ENCODE measurements around the gene SF3A2.

Gene SF3A2

DNA sequence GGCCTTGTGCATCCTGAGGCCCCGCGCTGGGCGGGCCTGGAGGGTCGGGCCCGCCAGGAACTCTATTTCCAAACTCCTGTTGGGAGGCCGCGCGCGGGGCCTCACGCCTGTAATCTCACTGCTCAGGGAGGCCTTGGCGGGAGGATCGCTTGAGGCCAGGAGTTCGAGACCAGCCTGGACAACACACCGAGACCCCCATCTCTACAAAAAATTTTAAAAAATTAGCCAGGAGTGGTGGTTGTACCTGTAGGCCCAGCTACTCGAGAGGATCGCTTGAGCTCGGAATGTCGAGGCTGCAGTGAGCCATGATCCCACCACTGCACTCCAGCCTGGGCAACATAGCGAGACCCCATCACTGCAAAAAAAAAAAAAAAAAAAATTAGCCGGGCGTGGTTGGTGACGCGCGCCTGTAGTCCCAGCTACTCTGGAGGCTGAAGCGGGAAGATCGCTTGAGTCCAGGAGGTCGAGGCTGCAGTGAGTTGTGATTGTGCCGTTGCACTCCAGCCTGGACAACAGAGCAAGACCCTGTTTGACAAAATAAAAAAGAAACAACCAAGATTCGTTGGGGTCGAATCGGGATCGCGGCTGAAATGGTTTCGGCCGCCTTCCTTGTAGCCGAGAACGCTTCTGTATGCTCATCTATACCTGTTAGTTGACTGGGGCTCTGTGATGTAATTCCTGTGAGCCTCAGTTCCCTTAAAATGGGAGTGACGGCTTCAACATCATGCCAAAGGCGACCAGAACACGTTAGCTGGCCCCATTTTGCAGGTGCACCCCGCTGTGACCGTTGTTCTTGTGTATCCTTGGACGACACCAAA is 636 bp downstream of the SF3A2 start:
- TF ChIP-seq POLR2AphosphoS5 (IDR thresholded peaks at IDR 0.05; ENCODE audit: low read depth, low read length), result no peak
- no peak for TF ChIP-seq TAF1 (IDR thresholded peaks at IDR 0.05; ENCODE audit: low read depth, low read length)
- no peak for DNase-seq (ENCODE audit: insufficient read length, low spot score)
- FAIRE-seq, result no peak

DNA sequence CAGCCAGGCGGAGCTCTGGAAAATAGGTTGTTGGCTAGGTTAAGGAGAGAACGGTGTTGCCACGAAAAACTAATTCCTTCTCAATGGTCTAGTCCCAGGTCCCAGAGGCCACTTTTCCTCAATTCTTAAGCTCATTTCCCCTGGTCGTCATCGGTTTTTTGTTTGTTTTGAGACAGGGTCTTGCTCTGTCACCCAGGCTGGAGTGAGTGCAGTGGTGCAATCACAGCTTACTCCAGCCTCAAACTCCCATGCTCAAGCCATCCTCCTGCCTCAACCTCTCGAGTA is 1.2 kb downstream of the SF3A2 start:
- TF ChIP-seq POLR2A (IDR thresholded peaks at IDR 0.05; ENCODE audit: low read depth, low read length) (no peak), SPI1 (IDR thresholded peaks at IDR 0.05; ENCODE audit: low read depth, low read length) (no peak), PAX5 (IDR thresholded peaks at IDR 0.05; ENCODE audit: insufficient read depth, low read length, severe bottlenecking) (no peak), POLR2AphosphoS5 (IDR thresholded peaks at IDR 0.05; ENCODE audit: low read depth, low read length) (no peak)

DNA sequence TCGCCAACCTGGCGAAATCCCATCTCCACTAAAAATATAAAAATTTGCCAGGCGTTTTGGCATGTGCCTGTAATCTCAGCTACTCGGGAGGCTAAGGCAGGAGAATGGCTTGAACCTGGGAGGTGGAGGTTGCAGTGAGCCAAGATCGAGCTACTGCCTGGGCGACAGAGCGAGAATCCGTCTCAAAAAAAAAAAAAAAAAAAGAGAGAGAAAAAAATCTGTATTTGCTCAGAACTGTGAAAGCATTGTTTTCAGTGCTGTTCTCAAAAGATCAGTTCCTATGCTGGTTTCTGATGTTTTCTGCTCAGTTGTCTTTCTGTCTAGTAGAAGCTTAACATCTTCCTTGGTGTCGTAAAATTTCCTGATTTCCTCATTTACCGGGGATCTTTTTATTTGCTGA is 2.5 kb downstream of the SF3A2 start:
- FAIRE-seq, result no peak
- TF ChIP-seq POLR2A (IDR thresholded peaks at IDR 0.05; ENCODE audit: low read depth, low read length) (no peak), POLR2AphosphoS5 (IDR thresholded peaks at IDR 0.05; ENCODE audit: low read depth, low read length) (no peak), SPI1 (IDR thresholded peaks at IDR 0.05; ENCODE audit: low read depth, low read length) (no peak), PAX5 (IDR thresholded peaks at IDR 0.05; ENCODE audit: insufficient read depth, low read length, severe bottlenecking) (no peak), POU2F2 (IDR thresholded peaks at IDR 0.05; ENCODE audit: low read depth, low read length) (no peak), TAF1 (IDR thresholded peaks at IDR 0.05; ENCODE audit: low read depth, low read length) (no peak)

More for the DNA sequence above, 1.2 kb downstream of the SF3A2 start:
- no peak for DNase-seq (ENCODE audit: insufficient read length, low spot score)
- no peak for FAIRE-seq

DNA sequence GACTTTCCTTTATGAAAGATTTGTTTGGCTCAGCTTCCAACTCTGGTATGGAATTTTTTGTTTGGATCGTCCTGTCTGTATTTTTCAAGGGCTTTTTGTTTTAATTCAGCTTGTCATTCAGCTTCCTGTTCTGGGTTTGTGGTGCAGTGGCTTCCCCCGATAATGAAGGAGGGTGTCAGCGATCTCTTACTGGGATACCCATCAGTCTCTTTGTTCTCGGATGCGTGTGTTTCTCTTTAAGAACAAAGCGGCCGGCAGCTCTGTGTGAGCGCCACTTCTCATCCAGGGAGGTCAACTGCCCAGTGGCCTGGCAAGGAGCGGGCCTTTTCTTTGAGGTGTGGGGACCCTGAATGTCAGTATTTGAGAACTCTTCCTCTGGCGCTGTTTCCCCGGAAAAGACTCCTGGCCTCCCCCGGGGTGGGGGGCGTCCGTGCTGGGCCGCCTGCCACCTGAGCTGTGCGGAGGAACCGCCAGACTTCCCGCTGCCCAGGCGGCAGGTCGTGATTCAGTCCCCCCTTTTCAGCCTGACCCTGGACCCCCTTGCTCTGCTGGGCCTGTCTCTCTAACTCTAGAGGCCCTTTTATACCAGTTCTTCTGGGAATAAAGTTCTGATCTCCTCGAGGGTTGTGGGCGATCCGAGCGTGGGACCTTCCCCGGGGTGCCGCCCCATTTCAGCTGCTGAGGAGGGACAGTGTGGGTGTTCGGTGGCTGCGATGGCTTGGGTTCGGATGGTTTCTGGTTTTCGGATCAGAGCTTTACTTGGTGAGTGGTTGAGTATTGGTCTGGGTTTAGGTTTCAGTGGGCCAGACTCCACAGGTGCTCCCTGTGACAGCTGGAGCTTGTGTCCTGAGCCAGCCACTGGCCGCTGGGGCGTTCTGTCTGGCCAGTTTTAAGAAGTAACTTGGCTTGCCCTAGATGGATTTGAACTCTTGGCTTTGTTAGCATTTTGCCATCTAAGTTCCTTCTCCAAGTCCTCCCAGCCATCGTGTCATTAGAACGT is 3.4 kb downstream of the SF3A2 start:
- DNase-seq (ENCODE audit: insufficient read length, low spot score) (no peak), FAIRE-seq (no peak)
- TF ChIP-seq POLR2A (IDR thresholded peaks at IDR 0.05; ENCODE audit: low read depth, low read length) (no peak), SPI1 (IDR thresholded peaks at IDR 0.05; ENCODE audit: low read depth, low read length) (no peak), POU2F2 (IDR thresholded peaks at IDR 0.05; ENCODE audit: low read depth, low read length) (no peak), TAF1 (IDR thresholded peaks at IDR 0.05; ENCODE audit: low read depth, low read length) (no peak), POLR2AphosphoS5 (IDR thresholded peaks at IDR 0.05; ENCODE audit: low read depth, low read length) (no peak)

More for the DNA sequence above, 2.5 kb downstream of the SF3A2 start:
- DNase-seq (ENCODE audit: insufficient read length, low spot score), result no peak

- no peak for DNase-seq (ENCODE audit: insufficient read length, low spot score)
- TF ChIP-seq TAF1 (IDR thresholded peaks at IDR 0.05; ENCODE audit: low read depth, low read length) (no peak), POU2F2 (IDR thresholded peaks at IDR 0.05; ENCODE audit: low read depth, low read length) (no peak), POLR2AphosphoS5 (IDR thresholded peaks at IDR 0.05; ENCODE audit: low read depth, low read length) (no peak), SPI1 (IDR thresholded peaks at IDR 0.05; ENCODE audit: low read depth, low read length) (no peak)
- no peak for FAIRE-seq
These were observed 4.5 kb downstream of the SF3A2 start for GRCh38 chr19:2240881-2241760.

DNA sequence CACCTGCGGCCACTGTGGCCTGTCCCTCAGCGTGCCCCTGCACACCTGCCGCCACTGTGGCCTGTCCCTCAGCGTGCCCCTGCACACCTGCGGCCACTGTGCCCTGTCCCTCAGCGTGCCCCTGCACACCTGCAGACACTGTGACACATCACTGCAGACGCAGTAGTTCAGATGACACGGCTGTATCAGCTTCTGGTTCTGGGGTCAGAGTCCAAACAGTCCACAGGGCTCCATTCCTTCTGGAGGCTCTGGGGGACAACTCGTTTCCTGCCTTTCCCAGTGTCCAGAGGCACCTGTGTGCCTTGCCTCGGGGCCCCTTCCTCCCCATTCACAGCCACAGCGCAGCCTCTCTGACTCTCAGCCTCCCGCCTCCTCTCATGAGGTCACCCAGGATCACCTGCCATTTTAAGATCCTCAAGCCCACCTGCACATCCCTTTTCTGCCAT is 5.5 kb downstream of the SF3A2 start:
- DNase-seq (ENCODE audit: insufficient read length, low spot score) (no peak), FAIRE-seq (no peak)
- no peak for TF ChIP-seq PAX5 (IDR thresholded peaks at IDR 0.05; ENCODE audit: insufficient read depth, low read length, severe bottlenecking)
- TF ChIP-seq POLR2AphosphoS5 (IDR thresholded peaks at IDR 0.05; ENCODE audit: low read depth, low read length), result no peak
- no peak for TF ChIP-seq TAF1 (IDR thresholded peaks at IDR 0.05; ENCODE audit: low read depth, low read length)
- TF ChIP-seq SPI1 (IDR thresholded peaks at IDR 0.05; ENCODE audit: low read depth, low read length), result no peak

- no peak for FAIRE-seq
These were observed 6.2 kb downstream of the SF3A2 start for GRCh38 chr19:2242816-2243215.

DNA sequence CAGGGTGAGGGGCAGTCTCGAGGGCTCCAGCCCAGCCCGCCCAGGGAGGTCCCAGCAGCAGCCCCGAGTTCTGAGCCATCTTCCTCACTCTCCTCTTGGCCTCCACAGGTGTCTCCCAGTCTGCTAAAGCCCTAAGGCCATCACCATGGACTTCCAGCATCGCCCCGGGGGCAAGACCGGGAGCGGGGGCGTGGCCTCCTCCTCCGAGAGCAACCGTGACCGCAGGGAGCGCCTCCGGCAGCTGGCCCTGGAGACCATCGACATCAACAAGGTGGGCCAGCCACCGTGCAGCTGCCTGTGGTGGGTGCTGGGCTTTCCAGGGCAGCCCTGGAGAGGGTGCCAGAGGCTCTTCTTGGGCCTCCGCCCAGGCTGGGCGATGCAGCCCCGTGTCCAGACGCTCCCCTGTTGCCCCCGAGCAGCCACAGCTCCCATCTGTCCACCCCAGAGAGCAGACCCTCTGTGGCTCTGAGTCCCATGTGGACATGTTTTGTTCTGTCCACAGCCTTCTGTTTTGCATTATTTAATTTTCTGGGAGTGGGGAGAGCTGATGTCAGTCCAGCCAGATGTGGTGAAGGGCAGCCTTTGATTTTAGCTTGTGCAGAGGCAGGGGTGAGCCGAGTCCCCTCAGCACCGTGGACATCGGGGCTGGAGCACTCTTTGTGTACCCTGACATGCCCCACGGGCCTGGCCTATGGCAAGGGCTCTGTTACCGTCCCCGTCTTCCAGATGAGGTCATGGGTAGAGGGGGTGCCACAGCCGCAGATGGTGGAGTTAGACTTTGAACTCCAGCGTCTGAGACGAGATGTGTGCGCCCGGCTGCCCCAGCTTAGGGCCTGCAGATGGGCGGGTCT is 6.9 kb downstream of the SF3A2 start:
- TF ChIP-seq POLR2AphosphoS5 (IDR thresholded peaks at IDR 0.05; ENCODE audit: low read depth, low read length), result no peak
- TF ChIP-seq POU2F2 (IDR thresholded peaks at IDR 0.05; ENCODE audit: low read depth, low read length), result no peak
- no peak for TF ChIP-seq POLR2A (IDR thresholded peaks at IDR 0.05; ENCODE audit: low read depth, low read length)
- no peak for TF ChIP-seq SPI1 (IDR thresholded peaks at IDR 0.05; ENCODE audit: low read depth, low read length)
- TF ChIP-seq PAX5 (IDR thresholded peaks at IDR 0.05; ENCODE audit: insufficient read depth, low read length, severe bottlenecking), result no peak
- no peak for TF ChIP-seq TAF1 (IDR thresholded peaks at IDR 0.05; ENCODE audit: low read depth, low read length)
- DNase-seq (ENCODE audit: insufficient read length, low spot score), result no peak
- no peak for FAIRE-seq

More at GRCh38 chr19:2242816-2243215, 6.2 kb downstream of the SF3A2 start:
- DNase-seq (ENCODE audit: insufficient read length, low spot score), result no peak
- no peak for TF ChIP-seq SPI1 (IDR thresholded peaks at IDR 0.05; ENCODE audit: low read depth, low read length)
- no peak for TF ChIP-seq POLR2A (IDR thresholded peaks at IDR 0.05; ENCODE audit: low read depth, low read length)
- TF ChIP-seq TAF1 (IDR thresholded peaks at IDR 0.05; ENCODE audit: low read depth, low read length), result no peak
- TF ChIP-seq POLR2AphosphoS5 (IDR thresholded peaks at IDR 0.05; ENCODE audit: low read depth, low read length), result no peak
- TF ChIP-seq PAX5 (IDR thresholded peaks at IDR 0.05; ENCODE audit: insufficient read depth, low read length, severe bottlenecking), result no peak
- TF ChIP-seq POU2F2 (IDR thresholded peaks at IDR 0.05; ENCODE audit: low read depth, low read length), result no peak

Measured in GM12891 (cell line).